Stimulated activated CD8-positive, alpha-beta memory T cell treated with anti-CD3 and anti-CD28 coated beads, Interleukin-7, amount 100 ng/mL, for 4 hours (primary cell): ENCODE measurements around the gene MT1F.
"Not testable (repeated sequence)": the region's sequence is repeated elsewhere in the genome, so short reads cannot be mapped to it uniquely, and the experiment has no call there.

Source experiments
- DNase-seq, 2 donors: peaks; one replicate each; pipeline ENCODE4 v3.0.0-alpha.2; 2020; ENCODE audit warnings: low read depth in 2 of 2

Gene MT1F

GRCh38 chr16:56645311-56645710, 12.4 kb upstream of the MT1F start:
- DNase-seq: no peak

- DNase-seq: no peak
Observed at GRCh38 chr16:56645838-56646237, 11.9 kb upstream of the MT1F start.

- DNase-seq: no peak
Observed at GRCh38 chr16:56647641-56648431, 9.9 kb upstream of the MT1F start.

GRCh38 chr16:56649271-56649670, 8.5 kb upstream of the MT1F start:
- no peak for DNase-seq

GRCh38 chr16:56649820-56650219, 7.9 kb upstream of the MT1F start:
- DNase-seq: no peak

GRCh38 chr16:56651586-56651985, 6.2 kb upstream of the MT1F start, which contains the start of gene MT1B:
Gene MT1B, plus strand, starts transcription at chr16:56651886. Its CDS starts 68 bp downstream, at chr16:56651954.
- no peak for DNase-seq

- no peak for DNase-seq
Observed at GRCh38 chr16:56652600-56652999, 5.2 kb upstream of the MT1F start.

GRCh38 chr16:56653218-56653617, 4.5 kb upstream of the MT1F start:
- no peak for DNase-seq

GRCh38 chr16:56658327-56658875, 642 bp downstream of the MT1F start:
- DNase-seq: no peak

- DNase-seq: no peak
Observed at GRCh38 chr16:56662357-56663354, 4.9 kb downstream of the MT1F start.

- no peak for DNase-seq
Observed at GRCh38 chr16:56664506-56664905, 6.7 kb downstream of the MT1F start.

GRCh38 chr16:56665286-56666261, 7.8 kb downstream of the MT1F start:
- not testable (repeated sequence) for DNase-seq

GRCh38 chr16:56667581-56668571, 10.1 kb downstream of the MT1F start, which contains the start of gene MT1G:
Gene MT1G, minus strand, starts transcription at chr16:56668065. Its CDS starts 72 bp downstream, at chr16:56667993.
- no peak for DNase-seq

- no peak for DNase-seq
Observed at GRCh38 chr16:56669005-56669839, 11.5 kb downstream of the MT1F start, which contains the start of gene MT1H. Gene MT1H, plus strand, starts transcription at chr16:56669814. Its CDS starts 71 bp downstream, at chr16:56669885.

- DNase-seq: no peak
Observed at GRCh38 chr16:56669840-56670619, 12.3 kb downstream of the MT1F start.

GRCh38 chr16:56670620-56670934, 12.8 kb downstream of the MT1F start:
- no peak for DNase-seq

GRCh38 chr16:56671691-56672090, 13.9 kb downstream of the MT1F start:
- not testable (repeated sequence) for DNase-seq

- DNase-seq: not testable (repeated sequence)
Observed at GRCh38 chr16:56672171-56672570, 14.4 kb downstream of the MT1F start.
